Putamen (tissue), 1 donor: ENCODE data around the gene SLC30A3.
"Not testable (repeated sequence)": the region's sequence is repeated elsewhere in the genome, so short reads cannot be mapped to it uniquely, and the experiment has no call there.

Experiments
- DNase-seq: peaks from one replicate; pipeline ENCODE4 v3.0.0-alpha.2; 2016; ENCODE audit warnings: low spot score

SLC30A3 gene, protein sequence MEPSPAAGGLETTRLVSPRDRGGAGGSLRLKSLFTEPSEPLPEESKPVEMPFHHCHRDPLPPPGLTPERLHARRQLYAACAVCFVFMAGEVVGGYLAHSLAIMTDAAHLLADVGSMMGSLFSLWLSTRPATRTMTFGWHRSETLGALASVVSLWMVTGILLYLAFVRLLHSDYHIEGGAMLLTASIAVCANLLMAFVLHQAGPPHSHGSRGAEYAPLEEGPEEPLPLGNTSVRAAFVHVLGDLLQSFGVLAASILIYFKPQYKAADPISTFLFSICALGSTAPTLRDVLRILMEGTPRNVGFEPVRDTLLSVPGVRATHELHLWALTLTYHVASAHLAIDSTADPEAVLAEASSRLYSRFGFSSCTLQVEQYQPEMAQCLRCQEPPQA

GRCh38 chr2:27262379-27263286 lies at the start of gene SLC30A3:
SLC30A3 (minus strand) TSS chr2:27263047; CDS start chr2:27262906, 141 bp downstream.
- DNase-seq: no peak

- DNase-seq: no peak
Measured at GRCh38 chr2:27312152-27312551, 49.3 kb upstream of the SLC30A3 start.

DNA sequence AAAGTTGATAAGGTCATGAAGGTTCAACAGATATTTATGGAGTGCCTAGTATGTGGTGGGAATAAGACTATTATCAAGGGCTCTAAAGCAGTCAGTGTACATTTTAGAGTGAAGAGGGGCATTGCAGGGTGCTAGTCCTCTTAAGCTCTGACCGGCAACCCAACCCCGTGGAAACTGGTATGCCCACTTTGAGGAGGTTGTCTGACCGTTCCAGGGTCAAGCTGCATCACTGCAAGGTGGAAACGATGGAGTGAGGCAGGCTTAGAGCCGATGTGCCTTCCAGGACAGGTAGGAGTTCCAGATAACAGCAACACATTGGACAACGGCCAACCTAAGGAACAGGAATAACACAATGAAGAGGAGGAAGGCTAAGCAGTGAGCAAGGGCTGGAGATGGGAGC lies 46.8 kb upstream of the SLC30A3 start:
- no peak for DNase-seq

DNA sequence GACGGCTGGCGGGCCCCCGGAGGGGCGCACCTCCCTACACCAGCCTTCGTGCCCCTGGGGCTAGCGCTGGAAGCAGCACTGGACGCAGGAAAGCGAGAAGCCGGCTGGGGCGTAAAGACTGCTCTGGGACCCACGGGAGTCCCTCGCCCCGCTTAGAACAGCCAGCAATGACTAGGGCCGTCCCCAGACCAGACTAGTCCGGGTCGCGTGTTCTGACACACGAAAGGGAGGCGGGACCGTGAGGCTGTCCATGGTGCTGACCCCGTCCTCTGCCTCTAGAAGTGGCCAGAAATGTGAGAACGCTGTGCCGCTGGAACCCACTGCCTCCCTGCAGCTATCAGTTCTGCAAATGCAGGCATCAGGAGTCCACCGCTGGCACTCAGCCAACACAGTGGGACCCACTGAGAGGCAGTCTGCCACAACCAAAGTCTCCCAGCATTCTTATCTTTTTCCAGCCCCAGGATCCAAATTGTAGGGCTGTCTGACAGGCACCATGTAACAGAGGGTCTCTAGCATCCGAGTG lies 45.6 kb upstream of the SLC30A3 start, which contains the start of gene UCN:
TSS of gene UCN (minus strand) at position 87 of the 523 bp plus-strand sequence. CDS start 550 bp downstream, outside the sequence.
- no peak for DNase-seq

DNA sequence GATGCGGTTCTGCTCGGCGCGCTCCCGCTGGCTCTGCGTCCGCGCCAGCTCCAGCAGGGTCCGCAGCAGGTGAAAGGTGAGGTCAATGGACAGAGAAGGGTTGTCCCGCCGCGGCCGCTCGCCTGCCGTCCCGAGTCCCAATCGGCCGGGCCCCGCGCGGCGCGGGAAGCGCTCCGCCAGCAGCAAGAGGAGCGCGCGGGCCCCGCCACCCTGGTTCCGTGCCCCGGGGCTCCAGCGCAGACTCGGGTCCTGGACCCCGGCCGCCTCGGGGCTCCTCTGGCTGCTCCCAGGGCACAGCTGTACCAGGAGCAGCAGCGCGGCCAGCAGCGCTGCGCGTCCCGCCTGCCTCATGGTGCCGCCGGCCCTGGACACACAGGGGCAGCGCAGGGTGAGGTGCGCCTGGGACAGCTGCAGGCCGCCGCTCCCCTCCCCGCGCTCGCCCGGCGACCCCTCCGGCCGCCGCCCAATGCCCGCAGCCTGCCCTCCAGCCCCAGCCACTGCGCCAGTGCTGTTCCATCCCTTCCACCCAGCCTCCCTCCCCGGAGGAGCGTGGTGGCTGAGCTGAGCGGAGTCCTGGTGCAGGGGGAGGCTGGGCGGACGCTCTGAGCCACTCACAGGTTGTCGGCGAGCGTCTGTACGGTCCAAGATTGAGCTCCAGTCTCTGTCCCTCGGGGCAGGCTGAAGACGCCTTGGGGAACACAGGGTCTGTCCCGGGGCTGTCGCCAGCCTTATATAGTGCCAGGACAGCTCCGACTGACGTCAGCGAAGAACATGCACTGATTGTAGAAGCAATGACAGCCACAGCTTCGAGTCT lies 44.9 kb upstream of the SLC30A3 start:
- DNase-seq: no peak

DNA sequence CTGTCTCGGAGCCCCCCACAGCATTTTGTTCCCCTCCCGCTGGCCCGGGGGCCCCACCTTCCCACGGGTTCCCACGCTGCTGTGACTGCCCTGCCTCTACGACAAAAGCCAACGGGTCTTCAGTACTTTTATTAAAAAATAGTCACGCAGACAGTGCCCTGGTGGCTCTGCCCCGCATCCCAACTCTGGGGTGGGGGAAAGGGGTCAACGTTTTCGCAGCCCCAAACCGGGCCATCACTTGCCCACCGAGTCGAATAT lies 44.4 kb upstream of the SLC30A3 start:
- DNase-seq: no peak

DNA sequence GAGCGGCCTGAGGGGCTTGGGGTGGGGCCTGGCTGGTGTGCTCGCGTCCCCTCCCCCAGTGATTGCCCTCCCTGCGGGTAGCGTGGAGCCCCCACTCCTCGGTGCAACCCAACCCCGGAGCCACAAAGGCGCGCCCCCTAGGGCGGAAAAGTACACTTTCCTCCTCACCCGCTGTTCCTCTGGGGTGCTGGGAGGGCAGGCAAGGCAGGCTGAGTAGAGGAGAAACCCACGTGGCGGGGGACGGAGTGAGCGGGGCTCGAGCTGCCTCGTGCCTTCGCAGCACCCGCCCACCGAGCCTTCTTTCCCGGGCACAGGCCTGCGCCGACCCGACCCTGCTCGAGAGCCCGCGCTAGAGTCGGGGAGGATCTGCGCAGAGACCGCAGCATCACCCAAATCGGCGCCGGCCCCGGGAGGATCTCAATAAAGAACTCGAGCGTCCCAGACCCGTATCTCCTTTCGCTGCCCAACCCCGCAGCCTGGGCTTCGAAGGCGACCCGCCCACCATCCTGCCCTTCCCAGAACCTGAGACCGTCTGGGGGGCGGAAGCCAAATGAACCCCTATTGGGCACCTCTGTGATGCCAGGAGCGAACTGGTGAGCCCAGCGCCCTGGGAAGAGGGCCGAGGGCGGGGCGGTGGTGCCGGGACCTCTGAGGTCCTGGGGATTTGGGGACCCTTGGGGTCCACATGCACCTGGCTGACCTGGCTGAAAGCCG lies 43.9 kb upstream of the SLC30A3 start:
- DNase-seq: no peak

- DNase-seq: no peak
Measured at GRCh38 chr2:27306136-27306535, 43.3 kb upstream of the SLC30A3 start.

GRCh38 chr2:27305516-27305915 lies 42.7 kb upstream of the SLC30A3 start:
- DNase-seq: no peak

DNA sequence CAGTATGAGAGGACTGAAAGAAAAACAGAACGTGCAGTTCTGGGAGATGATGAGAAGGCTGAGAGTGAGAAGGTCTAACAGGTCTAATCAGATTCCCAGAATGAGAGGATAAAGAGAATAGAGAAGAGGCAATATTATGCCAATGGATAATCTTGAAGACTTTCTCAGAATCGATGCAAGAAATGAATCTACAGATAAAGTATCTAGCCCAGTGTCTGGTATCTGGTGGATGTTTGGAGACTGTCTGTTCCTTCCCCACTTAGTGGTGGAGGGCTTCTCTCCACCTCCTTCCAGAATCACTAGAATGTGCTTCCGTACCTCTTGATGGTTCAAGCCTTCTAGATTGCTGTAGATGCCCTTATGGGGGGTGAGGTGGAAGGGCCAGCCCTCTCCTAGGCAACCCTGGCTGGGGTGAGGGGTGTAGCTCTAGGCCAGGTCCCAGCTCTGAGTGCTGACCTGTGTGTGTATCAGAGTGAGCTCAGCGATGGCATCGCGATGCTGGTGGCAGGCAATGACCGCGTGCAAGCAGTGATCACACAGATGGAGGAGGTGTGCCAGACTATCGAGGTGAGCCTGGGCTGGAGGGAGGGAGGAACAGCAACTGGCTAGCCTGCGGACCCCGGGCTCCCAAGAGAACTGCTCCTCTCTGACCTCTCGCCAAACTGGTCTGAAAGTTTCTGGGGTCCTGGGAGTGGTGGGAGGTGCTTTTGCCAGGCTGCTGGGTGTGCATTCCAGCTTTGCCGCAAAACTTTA lies 41.8 kb upstream of the SLC30A3 start:
- no peak for DNase-seq

DNA sequence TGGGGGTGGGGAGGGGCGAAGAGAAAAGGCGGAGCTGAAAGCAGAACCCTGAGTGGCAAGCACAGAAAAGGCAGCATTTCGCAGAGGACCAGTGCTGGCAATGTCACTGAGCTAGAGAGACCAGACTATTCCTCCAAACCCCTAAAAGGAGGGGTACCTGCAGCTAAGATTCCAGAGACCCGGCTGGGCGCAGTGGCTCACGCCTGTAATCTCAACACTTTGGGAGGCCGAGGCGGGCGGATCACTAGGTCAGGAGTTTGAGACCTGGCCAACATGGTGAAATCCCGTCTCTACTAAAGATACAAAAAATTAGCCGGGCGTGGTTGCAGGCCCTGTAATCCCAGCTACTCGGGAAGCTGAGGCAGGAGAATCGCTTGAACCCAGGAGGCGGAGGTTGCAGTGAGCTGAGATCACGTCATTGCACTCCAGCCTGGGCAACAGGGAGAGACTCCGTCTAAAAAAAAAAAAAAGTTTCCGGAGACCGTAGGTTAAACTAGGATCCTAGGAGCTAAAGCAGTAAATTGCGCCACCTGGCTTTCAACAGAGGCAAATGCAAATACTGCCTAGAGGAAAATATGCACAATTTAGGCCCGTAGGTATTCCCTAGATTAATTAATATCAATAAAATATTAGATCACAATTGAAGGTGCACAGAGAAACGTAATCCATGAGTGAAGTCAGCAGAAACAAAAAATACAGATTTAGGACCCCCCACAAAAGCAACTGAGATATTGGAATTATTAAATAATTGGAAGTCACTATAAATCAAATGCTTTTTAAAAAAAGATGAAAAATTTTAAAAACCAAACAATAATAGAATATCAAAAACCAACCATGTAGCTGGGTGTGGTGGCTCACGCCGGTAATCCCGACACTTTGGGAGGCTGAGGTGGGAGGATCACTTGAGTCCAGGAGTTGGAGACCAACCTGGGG lies 40.5 kb upstream of the SLC30A3 start:
- DNase-seq: peak; percentile 32

DNA sequence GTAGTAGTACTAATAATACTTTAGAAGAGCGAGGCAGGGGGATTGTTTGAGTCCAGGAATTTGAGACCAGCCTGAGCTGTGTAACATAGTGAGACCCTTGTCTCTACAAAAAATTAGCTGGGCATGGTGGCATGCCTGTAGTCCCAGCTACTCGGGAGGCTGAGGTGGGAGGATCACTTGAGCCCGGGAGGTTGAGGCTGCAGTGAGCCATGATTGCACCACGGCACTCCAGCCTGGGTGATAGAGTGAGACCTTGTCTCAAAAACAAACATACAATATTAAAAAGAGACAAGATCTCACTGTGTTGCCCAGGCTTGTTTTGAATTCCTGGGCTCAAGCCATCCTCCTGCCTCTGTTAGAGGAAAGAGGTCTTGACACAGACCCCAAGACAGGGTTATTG lies 37.8 kb upstream of the SLC30A3 start:
- not testable (repeated sequence) for DNase-seq

GRCh38 chr2:27298391-27299080 lies 35.7 kb upstream of the SLC30A3 start:
- DNase-seq: no peak

DNA sequence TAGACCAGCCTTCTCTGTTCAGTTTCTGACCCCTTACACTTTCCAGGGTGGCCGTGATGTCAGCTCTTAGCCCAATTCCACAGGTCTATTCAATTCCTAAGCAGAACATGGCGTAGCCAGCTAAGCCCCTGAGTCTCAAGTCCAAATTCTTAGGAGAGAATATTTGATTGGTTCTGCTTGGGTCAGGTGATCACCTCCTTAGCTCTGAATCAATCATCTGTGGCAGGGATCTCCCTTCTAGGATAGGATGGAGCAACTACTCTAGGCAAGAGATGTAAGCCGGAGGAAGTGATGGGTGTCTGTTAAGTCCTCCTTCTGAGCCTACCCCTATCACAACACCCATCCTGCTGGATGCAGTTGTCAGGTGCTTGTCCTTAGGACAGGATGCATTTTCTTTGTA lies 34.3 kb upstream of the SLC30A3 start:
- DNase-seq: no peak

DNA sequence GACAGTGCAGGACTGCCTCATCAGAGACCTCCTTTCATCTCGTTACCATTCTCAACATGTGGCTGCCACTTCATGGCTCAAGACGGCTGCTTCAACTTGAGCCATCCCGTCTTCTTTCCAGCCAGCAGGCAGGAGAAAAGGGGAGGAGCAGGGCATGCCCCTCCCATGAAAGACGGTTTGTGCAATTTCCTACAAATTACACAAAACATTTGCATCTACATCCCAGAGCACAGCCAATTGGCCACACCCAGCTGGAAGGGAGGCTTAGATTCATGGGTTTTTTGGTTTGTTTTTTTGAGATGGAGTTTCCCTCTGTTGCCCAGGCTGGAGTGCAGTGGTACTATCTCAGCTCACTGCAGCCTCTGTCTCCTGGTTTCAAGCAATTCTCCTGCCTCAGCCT lies 33.6 kb upstream of the SLC30A3 start:
- DNase-seq: no peak

- DNase-seq: no peak
Measured at GRCh38 chr2:27294928-27295327, 32.1 kb upstream of the SLC30A3 start.

DNA sequence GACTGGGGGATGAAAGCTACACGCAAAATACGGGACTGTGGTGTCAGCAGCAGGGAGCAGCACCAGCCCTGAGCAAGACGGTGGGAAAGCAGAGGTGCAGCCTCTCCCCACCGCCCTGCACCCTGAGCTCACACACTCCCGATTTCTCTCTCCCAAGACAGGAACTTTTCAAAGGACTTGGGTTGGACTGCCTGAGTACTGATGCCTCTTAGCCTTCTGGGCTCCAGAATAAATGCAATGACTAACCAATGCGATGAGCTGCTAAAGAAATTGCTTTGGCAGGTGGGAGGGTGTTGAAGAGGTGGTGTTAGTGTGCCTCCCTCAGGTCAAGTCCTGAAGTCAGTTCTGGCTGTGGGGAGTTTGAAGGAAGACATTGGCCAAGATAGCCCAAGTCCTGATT lies 29.0 kb upstream of the SLC30A3 start:
- no peak for DNase-seq

GRCh38 chr2:27290549-27290948 lies 27.7 kb upstream of the SLC30A3 start:
- DNase-seq: no peak

DNA sequence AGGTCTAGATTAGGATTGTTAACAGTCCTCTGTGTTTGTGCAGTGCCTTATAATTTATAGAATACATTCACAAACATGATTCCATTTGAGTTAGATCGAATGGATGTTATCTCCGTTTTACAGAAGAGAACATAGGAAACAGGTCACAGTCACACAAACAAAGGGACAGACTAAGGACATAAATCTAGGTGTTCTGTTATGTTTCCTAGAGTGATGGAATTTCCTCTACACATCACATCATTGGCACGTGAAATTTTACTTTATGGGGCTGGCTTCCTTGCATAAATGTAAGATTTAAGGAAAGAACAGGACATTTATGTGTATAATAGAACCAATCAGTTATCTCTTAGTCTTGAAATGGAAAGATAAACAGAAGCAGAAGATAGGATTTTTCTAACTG lies 25.8 kb upstream of the SLC30A3 start:
- DNase-seq: no peak
